Panc1 (cell line): ENCODE data around the gene ZCCHC9.

Source experiments
- CTCF ChIP-seq: fragments of 450-650 bp; IDR thresholded peaks from 2 replicates; pipeline ENCODE4 v1.5.1; 2017; ENCODE audit warnings: mild to moderate bottlenecking
- POLR2AphosphoS5 ChIP-seq: IDR thresholded peaks from 2 replicates; pipeline ENCODE4 v1.6.1; 2012; ENCODE audit warnings: mild to moderate bottlenecking, low read depth, low read length, moderate library complexity
- REST ChIP-seq, 2 experiments: IDR thresholded peaks; 2 replicates each; pipeline ENCODE4 v1.6.1; 2011 to 2012; ENCODE audit warnings: low read depth in 2 of 2, control low read depth in 1 of 2, low read length in 1 of 2, mild to moderate bottlenecking in 1 of 2, moderate library complexity in 1 of 2; ENCODE audit not compliant: insufficient read depth in 1 of 2
- SIN3A ChIP-seq: IDR thresholded peaks from 2 replicates; pipeline ENCODE4 v1.6.1; 2012; ENCODE audit warnings: low read depth, mild to moderate bottlenecking, low read length, moderate library complexity, borderline replicate concordance; ENCODE audit not compliant: insufficient read depth

- TF ChIP-seq CTCF (no peak), SIN3A (no peak), POLR2AphosphoS5 (no peak), REST (IDR thresholded peaks at IDR 0.05; ENCODE audit: insufficient read depth in 1 of 2, low read depth in 2 of 2, low read length in 1 of 2) (no peak)
Observed at GRCh38 chr5:81336556-81336955, 35.2 kb downstream of the ZCCHC9 start.
